K562 (cell line): ENCODE data around the gene VPS11. TPM values are rescaled to one million over a fixed set of nuclear protein-coding genes. Genes with fewer than 3 reads are reported as not detected.

Source experiments
- CHD1 ChIP-seq: fragments of 200-600 bp; sonication (generic); IDR thresholded peaks from one replicate; pipeline ENCODE4 v1.6.1; 2012; ENCODE audit warnings: mild to moderate bottlenecking, moderate library complexity, low read length, inconsistent platforms
- HDAC6 ChIP-seq: IDR thresholded peaks from 2 replicates; pipeline ENCODE4 v1.6.1; 2012; ENCODE audit warnings: low read depth, mild to moderate bottlenecking, control low read depth, inconsistent platforms, low read length, moderate library complexity
- HEY1 ChIP-seq: fragments of 250-450 bp; sonication (Bioruptor Pico); IDR thresholded peaks from 2 replicates; pipeline ENCODE4 v1.5.0; 2020; ENCODE audit warnings: mild to moderate bottlenecking, moderate library complexity, borderline replicate concordance
- HMG20B ChIP-seq: fragments of 250-450 bp; sonication (Bioruptor Pico); IDR thresholded peaks from 2 replicates; pipeline ENCODE4 v1.5.0; 2021; ENCODE audit warnings: mild to moderate bottlenecking
- MED1 ChIP-seq: sonication (generic); formaldehyde crosslinking; IDR thresholded peaks from 2 replicates; pipeline ENCODE4 v1.8.1; 2023; ENCODE audit warnings: missing genetic modification reagents, borderline replicate concordance
- NCOA4 ChIP-seq: fragments of 450-650 bp; IDR thresholded peaks from 2 replicates; pipeline ENCODE4 v1.6.1; 2018; ENCODE audit warnings: mild to moderate bottlenecking; ENCODE audit not compliant: partially characterized antibody
- NR1H2 ChIP-seq: sonication (generic); formaldehyde crosslinking; IDR thresholded peaks from 2 replicates; pipeline ENCODE4 v1.4.0; 2020; ENCODE audit warnings: mild to moderate bottlenecking, missing genetic modification reagents
- RAD51 ChIP-seq: fragments of 450-650 bp; IDR thresholded peaks from 2 replicates; pipeline ENCODE4 v1.7.1; 2016; ENCODE audit warnings: low read depth, mild to moderate bottlenecking, borderline replicate concordance
- RBM39 ChIP-seq: fragments of 200-400 bp; formaldehyde crosslinking; optimal IDR thresholded peaks from 2 replicates; pipeline ENCODE3; 2018; ENCODE audit warnings: low read depth, low read length
- SP1 ChIP-seq: sonication (generic); formaldehyde crosslinking; IDR thresholded peaks from 2 replicates; pipeline ENCODE4 v1.8.1; 2022; ENCODE audit warnings: mild to moderate bottlenecking, missing genetic modification reagents
- TEAD1 ChIP-seq, 2 experiments: fragments of 450-650 bp in 1 of 2; sonication (generic) in 1 of 2; formaldehyde crosslinking; IDR thresholded peaks; 2 replicates each; pipeline versions ENCODE4 v1.4.0 to v1.8.0; 2020 to 2022; ENCODE audit warnings: mild to moderate bottlenecking in 2 of 2, missing genetic modification reagents in 1 of 2
- TFE3 ChIP-seq: fragments of 450-650 bp; formaldehyde crosslinking; IDR thresholded peaks from 2 replicates; pipeline ENCODE4 v1.4.0; 2020; ENCODE audit warnings: mild to moderate bottlenecking, mixed read lengths
- THAP12 ChIP-seq: fragments of 250-450 bp; sonication (Bioruptor Pico); IDR thresholded peaks from 2 replicates; pipeline ENCODE4 v1.9.0; 2021; ENCODE audit warnings: mild to moderate bottlenecking, inconsistent platforms
- THRAP3 ChIP-seq: fragments of 450-650 bp; IDR thresholded peaks from 2 replicates; pipeline ENCODE4 v1.6.1; 2016; ENCODE audit warnings: mild to moderate bottlenecking, inconsistent platforms, borderline replicate concordance
- polyA plus RNA-seq, 8 experiments: library from polyadenylated mRNA; depleted of rRNA in 4 of 8; stranded (reverse) in 5 of 8; unstranded in 3 of 8; fragments of >200 nt; fragmentation: Nextera tagmentation in 2 of 8; fragmentation: Illumina TruSeq in 1 of 8; extraction: Ambion mirVana in 2 of 8; extraction: Trizol in 1 of 8; gene quantifications; 2 replicates each; pipeline versions ENCODE4 v1.2.1 to v1.2.3, GENCODE V29; 2011 to 2014; ENCODE audit warnings: inconsistent platforms in 1 of 8, missing spikeins in 1 of 8
- total RNA-seq, 7 experiments: library from RNA; depleted of rRNA in 6 of 7; stranded (reverse); fragments of >200 nt in 6 of 7; fragmentation: Illumina TruSeq in 2 of 7; extraction: Trizol in 2 of 7; gene quantifications; 2 replicates each; pipeline versions ENCODE4 v1.2.1 to v1.2.3, GENCODE V29; 2011 to 2021; ENCODE audit warnings: low replicate concordance in 1 of 7
- TF ChIP-seq, protein P1 (sequence below), 2 experiments: fragments of 450-650 bp; IDR thresholded peaks; 2 replicates each; pipeline ENCODE4 v1.6.1; 2016; ENCODE audit warnings: mild to moderate bottlenecking in 2 of 2, borderline replicate concordance in 1 of 2, low read depth in 1 of 2, moderate library complexity in 1 of 2

VPS11 gene
- total and polyA plus RNA-seq, 9 of the 15 experiments (the other 6 are each of a cell fraction or from before 2014, with no cell fraction given) = 14.1 to 35.5 (median 27.5) TPM

GRCh38 chr11:119095066-119095880 lies 27.7 kb downstream of the VPS11 start (continued):
- TF ChIP-seq CHD1 (peak; percentile 97), TFE3 (CRISPR knock-in tag) (no peak), HMG20B (no peak), SP1 (CRISPR knock-in tag) (peak; percentile 99), THAP12 (CRISPR knock-in tag) (peak; percentile 95), HDAC6 (no peak), HEY1 (CRISPR knock-in tag) (peak; percentile 44; the same call in 1 of the 2 replicates), RAD51 (no peak), MED1 (CRISPR knock-in tag) (no peak), THRAP3 (no peak), NR1H2 (peak; percentile 97; the same call in 1 of the 2 replicates), NCOA4 (no peak), RBM39 (peak; percentile 18), TEAD1 (CRISPR knock-in tag; IDR thresholded peaks at IDR 0.05) (peak in 1 of 2 experiments; percentile 78; a peak in 2 of 4 replicates)
- TF ChIP-seq, protein P1, sequence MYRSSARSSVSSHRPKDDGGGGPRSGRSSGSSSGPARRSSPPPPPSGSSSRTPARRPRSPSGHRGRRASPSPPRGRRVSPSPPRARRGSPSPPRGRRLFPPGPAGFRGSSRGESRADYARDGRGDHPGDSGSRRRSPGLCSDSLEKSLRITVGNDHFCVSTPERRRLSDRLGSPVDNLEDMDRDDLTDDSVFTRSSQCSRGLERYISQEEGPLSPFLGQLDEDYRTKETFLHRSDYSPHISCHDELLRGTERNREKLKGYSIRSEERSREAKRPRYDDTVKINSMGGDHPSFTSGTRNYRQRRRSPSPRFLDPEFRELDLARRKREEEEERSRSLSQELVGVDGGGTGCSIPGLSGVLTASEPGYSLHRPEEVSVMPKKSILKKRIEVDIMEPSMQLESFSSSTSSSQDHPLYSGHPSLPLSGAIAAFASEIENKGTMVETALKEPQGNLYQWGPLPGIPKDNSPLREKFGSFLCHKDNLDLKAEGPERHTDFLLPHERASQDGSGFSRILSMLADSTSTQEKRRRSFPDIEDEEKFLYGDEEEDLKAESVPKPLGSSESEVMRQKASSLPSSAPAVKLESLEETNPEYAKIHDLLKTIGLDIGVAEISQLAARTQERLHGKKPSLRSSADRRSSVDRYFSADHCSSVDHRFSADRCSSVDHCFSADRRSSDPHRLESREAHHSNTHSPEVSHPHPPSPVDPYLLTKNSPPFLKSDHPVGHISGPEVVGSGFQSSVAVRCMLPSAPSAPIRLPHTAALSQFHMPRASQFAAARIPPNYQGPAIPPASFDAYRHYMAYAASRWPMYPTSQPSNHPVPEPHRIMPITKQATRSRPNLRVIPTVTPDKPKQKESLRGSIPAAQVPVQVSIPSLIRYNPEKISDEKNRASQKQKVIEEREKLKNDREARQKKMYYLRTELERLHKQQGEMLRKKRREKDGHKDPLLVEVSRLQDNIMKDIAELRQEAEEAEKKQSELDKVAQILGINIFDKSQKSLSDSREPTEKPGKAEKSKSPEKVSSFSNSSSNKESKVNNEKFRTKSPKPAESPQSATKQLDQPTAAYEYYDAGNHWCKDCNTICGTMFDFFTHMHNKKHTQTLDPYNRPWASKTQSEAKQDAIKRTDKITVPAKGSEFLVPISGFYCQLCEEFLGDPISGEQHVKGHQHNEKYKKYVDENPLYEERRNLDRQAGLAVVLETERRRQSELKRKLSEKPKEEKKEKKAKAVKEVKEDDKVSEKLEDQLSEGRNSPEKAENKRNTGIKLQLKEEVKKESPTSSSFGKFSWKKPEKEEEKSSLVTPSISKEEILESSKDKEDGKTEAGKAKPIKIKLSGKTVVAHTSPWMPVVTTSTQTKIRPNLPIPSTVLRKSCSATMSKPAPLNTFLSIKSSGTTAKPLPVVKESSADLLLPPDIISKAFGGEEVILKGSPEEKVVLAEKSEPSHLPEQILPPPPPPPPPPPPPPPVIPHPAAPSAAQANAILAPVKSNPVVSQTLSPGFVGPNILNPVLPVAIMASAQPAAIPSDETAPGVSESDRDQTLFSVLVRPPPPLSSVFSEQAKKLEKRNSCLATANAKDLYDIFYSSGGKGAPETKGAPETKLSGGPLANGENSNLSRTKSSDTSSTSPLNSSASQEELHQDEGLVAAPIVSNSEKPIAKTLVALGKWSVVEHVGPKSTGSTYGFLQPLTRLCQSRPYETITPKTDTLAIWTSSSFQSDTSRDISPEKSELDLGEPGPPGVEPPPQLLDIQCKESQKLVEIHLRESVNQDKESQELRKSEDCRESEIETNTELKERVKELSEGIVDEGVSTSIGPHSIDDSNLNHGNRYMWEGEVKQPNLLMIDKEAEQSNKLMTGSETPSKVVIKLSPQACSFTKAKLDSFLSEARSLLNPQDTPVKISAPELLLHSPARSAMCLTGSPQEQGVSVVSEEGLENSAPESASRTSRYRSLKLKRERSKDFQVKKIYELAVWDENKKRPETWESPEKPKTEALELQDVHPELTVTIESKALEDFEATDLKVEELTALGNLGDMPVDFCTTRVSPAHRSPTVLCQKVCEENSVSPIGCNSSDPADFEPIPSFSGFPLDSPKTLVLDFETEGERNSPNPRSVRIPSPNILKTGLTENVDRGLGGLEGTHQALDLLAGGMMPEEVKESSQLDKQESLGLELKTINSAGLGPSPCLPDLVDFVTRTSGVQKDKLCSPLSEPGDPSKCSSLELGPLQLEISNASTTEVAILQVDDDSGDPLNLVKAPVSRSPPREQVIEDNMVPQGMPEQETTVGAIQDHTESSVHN (IDR thresholded peaks at IDR 0.05; ENCODE audit: borderline replicate concordance in 1 of 2, low read depth in 1 of 2) = no peak
